ENCODE measurements around the gene DHRS9. TPM values are rescaled to one million over a fixed set of nuclear protein-coding genes. Genes with fewer than 3 reads are reported as not detected.

DHRS9 gene
- total and polyA plus RNA-seq, 2 experiments from 2014 or later = not detected

GRCh38 chr2:169046440-169047151, 22.8 kb upstream of the DHRS9 start:
- peaks cover 22% of the 10 kb centered on the region for H3K9me3 Mint-ChIP-seq
- no peak for ATAC-seq
- Histone ChIP-seq H3K9me2 (ENCODE audit: insufficient read depth) (no peaks in the 10 kb centered on the region; the same call in 1 of the 2 replicates), H3K4me3 (no peak overlapping the region), H3K79me2 (replicated peaks; ENCODE audit: insufficient read depth) (no peaks in the 10 kb centered on the region), H4K20me1 (replicated peaks; ENCODE audit: insufficient read depth) (no peaks in the 10 kb centered on the region), H2AFZ (no peak overlapping the region), H3K4me1 (ENCODE audit: insufficient read depth) (no peaks in the 10 kb centered on the region), H3K4me2 (no peak overlapping the region), H3K27me3 (ENCODE audit: insufficient read depth) (no peaks in the 10 kb centered on the region), H3F3A (replicated peaks; ENCODE audit: low read depth) (no peaks in the 10 kb centered on the region), H3K36me3 (ENCODE audit: insufficient read depth) (no peaks in the 10 kb centered on the region), H3K27ac (ENCODE audit: low read depth) (no peak overlapping the region)
- DNase-seq (ENCODE audit: low spot score) = no peak
- H3K36me3 Mint-ChIP-seq (ENCODE audit: low read depth) = peaks cover 17% of the 10 kb centered on the region; the same call in 2 of the 3 replicates
- no peaks in the 10 kb centered on the region for H3K4me1 Mint-ChIP-seq
- TF ChIP-seq POLR2AphosphoS5 (IDR thresholded peaks at IDR 0.05; ENCODE audit: low read depth) (no peak), NANOG (IDR thresholded peaks at IDR 0.05; ENCODE audit: borderline replicate concordance) (no peak), EZH2phosphoT487 (IDR thresholded peaks at IDR 0.05; ENCODE audit: unreplicated experiment) (no peak), ZNF331 (CRISPR knock-in tag; IDR thresholded peaks at IDR 0.05; ENCODE audit: low read depth) (no peak), ETS1 (IDR thresholded peaks at IDR 0.05) (no peak), STAT1 (IDR thresholded peaks at IDR 0.05; ENCODE audit: unreplicated experiment) (no peak), EZH2 (IDR thresholded peaks at IDR 0.05; ENCODE audit: low read depth, unreplicated experiment) (no peak), CREB1 (CRISPR knock-in tag; IDR thresholded peaks at IDR 0.05; ENCODE audit: low read depth) (no peak), ZNF114 (CRISPR knock-in tag; IDR thresholded peaks at IDR 0.05) (no peak), JUNB (IDR thresholded peaks at IDR 0.05; ENCODE audit: unreplicated experiment) (no peak), REST (IDR thresholded peaks at IDR 0.05; ENCODE audit: unreplicated experiment) (no peak), CTCF (conservative IDR thresholded peaks at IDR 0.05; ENCODE audit: low read depth in 2 of 2) (no peak), ZNF462 (CRISPR knock-in tag; IDR thresholded peaks at IDR 0.05) (no peak)
- no peak overlapping the region for H3K27ac Mint-ChIP-seq
- H3K4me3 Mint-ChIP-seq = no peak overlapping the region
- no peaks in the 10 kb centered on the region for H3K27me3 Mint-ChIP-seq (ENCODE audit: insufficient read depth, low read depth, poor library complexity)
